ENCODE results near the gene SYT9.

DNA sequence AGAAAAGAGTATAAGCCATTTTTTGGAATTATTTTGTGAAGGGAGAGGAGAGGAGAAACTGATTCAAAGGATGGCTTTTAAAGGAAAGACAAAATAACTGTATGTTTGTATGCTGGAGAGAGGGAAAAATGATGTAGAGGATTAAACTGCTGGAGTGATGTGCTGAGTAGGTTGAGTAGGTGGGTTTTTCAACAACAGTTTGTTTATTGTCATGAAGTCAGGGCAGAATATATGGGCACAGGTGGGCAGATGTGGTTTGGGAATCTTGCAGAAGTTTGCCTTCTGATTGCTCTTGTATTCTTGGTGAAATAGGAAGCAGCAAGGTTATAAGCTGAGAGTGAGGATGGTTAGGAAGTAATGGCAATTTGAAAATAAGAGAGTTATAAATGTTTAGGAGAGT, 12.1 kb downstream of the SYT9 start:
- TF ChIP-seq, protein P1, sequence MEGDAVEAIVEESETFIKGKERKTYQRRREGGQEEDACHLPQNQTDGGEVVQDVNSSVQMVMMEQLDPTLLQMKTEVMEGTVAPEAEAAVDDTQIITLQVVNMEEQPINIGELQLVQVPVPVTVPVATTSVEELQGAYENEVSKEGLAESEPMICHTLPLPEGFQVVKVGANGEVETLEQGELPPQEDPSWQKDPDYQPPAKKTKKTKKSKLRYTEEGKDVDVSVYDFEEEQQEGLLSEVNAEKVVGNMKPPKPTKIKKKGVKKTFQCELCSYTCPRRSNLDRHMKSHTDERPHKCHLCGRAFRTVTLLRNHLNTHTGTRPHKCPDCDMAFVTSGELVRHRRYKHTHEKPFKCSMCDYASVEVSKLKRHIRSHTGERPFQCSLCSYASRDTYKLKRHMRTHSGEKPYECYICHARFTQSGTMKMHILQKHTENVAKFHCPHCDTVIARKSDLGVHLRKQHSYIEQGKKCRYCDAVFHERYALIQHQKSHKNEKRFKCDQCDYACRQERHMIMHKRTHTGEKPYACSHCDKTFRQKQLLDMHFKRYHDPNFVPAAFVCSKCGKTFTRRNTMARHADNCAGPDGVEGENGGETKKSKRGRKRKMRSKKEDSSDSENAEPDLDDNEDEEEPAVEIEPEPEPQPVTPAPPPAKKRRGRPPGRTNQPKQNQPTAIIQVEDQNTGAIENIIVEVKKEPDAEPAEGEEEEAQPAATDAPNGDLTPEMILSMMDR (IDR thresholded peaks at IDR 0.05; ENCODE audit: extremely low read depth in 1 of 2, insufficient read depth in 1 of 2, low read depth in 1 of 2, low read length in 2 of 2), result no peak
- TF ChIP-seq POLR2A (IDR thresholded peaks at IDR 0.05; ENCODE audit: low read depth, low read length), result no peak
- no peak for TF ChIP-seq GATA2 (IDR thresholded peaks at IDR 0.05; ENCODE audit: insufficient read depth, insufficient read length, low read depth, low read length)
- TF ChIP-seq POLR2AphosphoS5 (IDR thresholded peaks at IDR 0.05; ENCODE audit: insufficient read depth, low read depth, low read length), result no peak
- no peak for TF ChIP-seq MYC (IDR thresholded peaks at IDR 0.05; ENCODE audit: low read depth, low read length)
- TF ChIP-seq EZH2 (IDR thresholded peaks at IDR 0.05; ENCODE audit: borderline replicate concordance, low read depth, low read length, severe bottlenecking), result no peak
- TF ChIP-seq FOS (IDR thresholded peaks at IDR 0.05; ENCODE audit: borderline replicate concordance, insufficient read depth, low read length), result no peak
- TF ChIP-seq, protein P2, sequence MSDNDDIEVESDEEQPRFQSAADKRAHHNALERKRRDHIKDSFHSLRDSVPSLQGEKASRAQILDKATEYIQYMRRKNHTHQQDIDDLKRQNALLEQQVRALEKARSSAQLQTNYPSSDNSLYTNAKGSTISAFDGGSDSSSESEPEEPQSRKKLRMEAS (IDR thresholded peaks at IDR 0.05; ENCODE audit: insufficient read depth, insufficient read length), result no peak

Data from endothelial cell of umbilical vein (primary cell).